ELR (cell line): ENCODE measurements around the gene PCED1B.
"Not testable (repeated sequence)": the region's sequence is repeated elsewhere in the genome, so short reads cannot be mapped to it uniquely, and the experiment has no call there.

ENCODE experiments used
- DNase-seq: peaks from one replicate; pipeline ENCODE4 v3.0.0-alpha.2; 2015; ENCODE audit warnings: low read depth

Gene PCED1B

DNA sequence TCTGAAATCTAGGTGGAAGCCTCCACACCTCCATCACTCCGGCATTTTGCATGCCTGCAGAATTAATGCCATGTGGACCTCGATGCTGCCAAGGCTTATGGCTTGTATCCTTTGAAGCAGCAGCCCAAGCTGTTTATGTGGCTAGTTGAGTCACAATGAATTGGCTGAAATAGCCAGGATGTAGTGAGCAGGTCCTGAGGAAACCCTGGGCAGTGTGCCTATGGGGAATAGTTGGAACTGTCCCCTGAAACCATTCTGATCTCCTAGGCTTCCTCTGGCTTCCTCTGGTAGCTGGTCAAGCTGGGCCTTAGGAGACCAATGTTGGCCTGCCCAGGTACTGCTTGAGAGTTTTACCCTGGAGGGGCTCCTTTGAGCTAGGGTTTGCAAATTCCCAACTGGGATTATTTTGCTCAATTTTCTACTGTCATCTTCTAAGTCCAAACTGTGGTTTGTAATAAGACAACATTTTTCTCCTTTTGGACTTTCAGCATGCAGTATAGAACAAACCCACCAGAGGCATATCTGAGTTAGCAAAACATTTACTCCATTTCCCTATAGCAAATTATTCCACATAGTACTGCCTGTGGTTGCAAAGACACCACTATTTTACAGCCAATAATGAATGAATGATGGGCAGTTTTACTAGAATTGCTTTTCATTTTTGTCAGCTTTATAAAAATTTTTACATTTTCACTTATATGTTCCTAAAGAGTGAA lies 85.5 kb downstream of the PCED1B start:
- peak; percentile 57 for DNase-seq

DNA sequence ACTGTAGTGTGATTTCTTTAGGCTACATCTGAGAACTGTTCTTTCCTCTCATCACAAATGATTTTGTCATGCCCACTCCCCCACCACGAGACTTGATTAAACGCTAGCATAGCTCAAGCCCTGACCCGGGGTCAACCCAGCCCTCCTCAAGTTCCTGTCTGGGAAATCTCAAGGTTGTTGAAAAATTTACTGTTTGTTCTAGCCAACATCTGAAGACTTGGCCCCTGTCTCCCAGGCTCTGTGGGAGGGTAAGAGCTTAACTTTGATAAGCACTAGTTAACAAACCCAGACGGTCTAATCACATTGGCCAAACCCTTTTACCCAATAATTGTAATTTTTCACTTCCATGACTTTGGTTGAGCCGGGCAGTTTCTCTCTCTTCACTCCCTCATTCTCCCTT lies 86.5 kb downstream of the PCED1B start:
- DNase-seq: no peak

DNA sequence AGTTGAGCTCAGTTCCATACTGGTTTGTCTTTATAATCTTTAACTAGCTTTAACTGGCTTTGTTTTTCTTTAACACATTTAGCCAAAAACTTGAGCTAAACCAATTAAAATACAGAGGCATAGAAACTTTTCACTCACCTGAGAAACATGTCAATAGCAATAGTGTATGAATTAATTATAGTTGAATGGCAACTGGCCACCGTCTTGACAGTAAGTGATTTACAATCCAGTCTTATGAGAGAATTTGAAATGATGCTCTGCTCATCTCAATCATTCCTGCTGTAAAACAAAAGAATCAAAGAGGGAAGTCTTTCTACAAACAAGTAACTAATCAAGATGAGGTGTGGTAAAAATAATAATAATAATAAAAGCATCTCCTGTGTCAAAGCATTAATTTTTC lies 86.9 kb downstream of the PCED1B start:
- DNase-seq: no peak

DNA sequence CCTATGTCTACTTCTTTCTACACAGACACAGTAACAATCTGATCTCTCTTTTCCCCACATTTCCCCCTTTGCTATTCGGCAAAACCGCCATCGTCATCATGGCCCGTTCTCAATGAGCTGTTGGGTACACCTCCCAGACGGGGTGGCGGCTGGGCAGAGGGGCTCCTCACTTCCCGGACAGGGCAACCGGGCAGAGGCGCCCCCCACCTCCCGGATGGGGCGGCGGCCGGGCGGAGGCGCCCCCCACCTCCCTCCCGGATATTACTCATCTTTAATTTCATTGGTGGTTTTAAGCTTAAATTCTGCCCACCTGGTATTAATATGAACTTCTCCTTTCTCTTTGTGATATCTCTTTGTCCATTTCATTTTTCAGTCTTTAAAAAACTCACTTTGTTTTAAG lies 90.9 kb downstream of the PCED1B start:
- DNase-seq: not testable (repeated sequence)

DNA sequence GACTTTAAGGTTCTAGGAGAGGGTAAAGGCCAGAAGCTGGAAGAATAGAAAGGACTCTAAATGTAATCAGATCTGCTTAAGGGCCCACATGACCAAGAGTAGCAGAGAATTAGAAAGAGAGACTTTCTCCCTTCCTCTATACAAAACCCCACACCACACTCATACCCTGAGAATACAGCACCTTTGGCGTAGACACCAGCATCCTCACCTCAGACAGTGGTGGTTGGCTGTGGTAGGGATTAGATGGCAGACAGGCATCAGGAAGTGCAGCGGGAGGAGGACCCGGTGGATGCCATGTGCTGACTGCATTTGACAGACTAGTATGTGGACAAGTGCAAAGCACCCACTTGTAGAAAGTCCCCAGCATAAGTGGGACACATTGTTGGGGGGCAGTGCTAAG lies 98.6 kb downstream of the PCED1B start:
- no peak for DNase-seq

DNA sequence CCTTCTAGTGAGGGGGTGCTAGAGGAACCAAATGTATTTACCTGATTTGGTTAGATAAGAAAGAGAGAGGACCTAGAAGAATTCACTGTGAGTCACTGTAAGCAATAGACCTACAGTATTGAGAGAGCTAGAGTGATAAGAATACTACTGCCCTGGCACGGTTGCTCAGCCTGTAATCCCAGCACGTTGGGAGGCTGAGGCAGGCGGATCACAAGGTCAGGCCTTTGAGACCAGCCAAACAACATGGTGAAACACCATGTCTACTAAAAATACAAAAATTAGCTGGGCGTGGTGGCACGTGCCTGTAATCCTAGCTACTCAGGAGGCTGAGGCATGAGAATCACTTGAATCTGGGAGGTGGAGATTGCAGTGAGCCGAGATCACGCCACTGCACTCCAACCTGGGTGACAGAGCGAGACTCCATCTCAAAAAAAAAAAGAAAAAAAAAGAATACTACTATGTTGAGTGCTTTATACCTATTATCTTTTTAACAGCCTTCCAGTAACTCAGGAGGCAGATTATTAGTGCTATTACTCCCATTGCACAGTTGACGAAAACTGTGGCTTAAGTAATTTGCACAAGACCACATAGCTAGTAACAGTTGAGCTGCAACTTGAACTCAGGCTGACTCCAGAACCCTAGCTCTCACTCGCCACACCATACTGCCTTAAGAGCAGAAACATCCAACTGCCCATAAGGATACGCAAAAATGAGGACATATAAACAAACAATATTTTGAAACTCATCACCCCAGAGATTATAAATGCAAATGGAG lies 102.9 kb downstream of the PCED1B start:
- not testable (repeated sequence) for DNase-seq

DNA sequence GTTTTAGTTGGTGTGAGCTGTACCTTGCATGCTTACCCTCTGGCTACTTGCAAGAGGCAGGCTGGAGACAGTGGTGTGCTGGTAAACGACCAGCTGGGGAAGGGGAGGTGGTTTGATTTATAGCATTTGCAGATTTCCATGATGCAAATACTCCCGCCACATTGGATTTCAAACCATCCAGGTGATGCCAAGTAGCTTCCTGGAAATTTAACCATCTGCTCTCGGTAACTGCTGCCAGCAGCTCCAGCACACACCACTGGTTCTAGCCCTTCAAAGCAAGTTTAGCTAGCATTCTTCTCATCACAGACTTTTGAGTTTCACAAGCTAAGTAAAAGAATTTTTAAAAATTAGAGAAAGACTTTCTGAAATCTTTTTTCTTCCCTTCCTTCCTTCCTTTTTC lies 104.8 kb downstream of the PCED1B start:
- no peak for DNase-seq

DNA sequence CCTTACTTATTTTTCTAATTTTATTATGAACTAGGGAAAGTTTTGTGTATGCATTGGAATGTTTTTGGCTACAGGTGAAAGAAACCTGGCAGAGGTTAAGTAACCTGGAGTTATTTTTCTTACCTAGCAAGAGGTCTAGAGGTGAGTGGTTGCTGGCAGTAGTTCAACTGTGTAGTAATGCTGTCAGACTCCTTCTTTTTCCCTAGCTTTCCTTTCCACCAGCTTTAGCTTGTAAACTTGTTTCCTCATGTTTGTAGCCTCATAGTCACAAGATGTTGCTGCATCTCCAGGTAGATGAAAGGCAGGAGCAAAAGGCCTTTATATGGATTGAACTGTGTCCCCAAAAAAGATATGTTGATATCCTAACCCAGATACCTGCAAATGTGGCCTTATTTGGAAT lies 105.4 kb downstream of the PCED1B start:
- DNase-seq: no peak

DNA sequence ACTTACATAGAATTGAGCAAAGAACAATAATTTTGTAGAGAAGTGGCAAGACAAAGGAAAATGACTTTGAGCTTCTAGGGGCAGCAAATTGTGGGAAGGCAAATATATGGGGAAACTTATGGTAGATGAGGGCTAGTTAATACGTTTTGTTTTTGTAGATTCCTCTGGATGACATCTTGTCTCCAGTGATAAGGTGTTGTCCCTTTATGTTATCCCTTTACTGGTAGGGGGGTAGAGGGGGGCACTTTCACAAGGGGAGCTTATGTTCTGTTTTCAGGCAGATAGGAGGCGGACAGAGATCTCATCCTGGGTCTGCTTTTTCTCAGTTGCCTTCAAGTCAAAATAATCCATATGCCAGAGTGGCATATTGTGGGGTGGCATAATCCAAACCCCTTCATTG lies 106.8 kb downstream of the PCED1B start:
- DNase-seq: no peak

DNA sequence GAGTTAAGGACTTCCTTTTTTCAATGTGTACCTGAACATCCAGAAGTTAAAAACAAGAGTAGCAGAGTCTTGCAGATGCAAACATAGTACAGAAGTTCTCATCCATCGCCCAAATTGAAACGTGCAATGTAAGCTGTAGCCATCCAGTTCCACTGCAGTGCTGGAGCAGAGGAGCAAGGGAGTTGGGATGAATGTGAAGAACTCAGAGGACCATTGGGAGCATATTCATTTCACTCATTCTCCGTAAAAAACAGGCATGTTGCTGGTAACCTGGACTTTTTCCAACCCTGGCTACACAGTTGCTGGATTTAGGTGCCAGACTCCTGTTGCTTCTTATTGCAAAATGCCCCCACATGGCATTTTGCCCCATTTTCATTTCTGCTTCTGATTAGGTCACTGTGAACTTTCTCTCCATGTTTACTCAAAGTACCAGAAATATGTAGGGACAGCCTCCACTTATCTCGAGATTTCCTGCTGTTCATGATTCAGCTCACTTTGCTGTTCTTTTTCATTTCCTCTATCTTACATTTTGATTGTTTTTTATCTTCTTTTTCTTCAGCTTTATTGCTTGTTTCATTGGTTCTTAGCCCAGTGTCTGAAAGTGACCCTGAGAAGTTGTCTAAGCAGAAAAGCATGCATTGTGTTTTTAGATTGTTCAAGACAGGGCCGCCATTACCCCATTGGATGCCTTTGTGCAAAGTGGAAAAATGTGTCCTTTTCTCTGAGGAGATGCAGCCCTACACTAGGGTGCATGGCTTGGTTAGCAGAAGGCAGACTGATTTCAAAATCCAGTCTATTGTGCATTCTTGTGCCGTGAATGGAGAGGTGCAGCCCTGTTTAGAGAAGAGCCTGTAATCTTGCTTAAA lies 109.4 kb downstream of the PCED1B start:
- DNase-seq: no peak

DNA sequence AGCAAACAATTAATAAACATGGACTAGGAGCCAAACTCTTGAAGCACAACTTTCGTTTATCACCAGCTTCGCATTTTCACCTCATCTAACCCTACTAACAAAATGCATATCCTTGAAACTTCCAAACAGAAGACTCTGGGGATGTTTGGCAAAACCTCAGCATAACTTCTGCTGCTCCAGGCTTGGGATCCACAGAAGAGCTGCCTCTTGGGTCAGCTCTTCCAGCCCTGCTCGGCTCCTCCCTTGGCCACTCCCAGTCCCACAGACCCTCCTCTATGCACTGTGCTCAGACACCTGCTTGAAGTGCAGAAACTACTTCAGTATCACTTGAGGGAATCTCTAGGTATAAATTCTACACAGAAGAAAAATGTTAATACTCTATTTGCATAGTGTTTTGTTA lies 110.3 kb downstream of the PCED1B start:
- DNase-seq: no peak

DNA sequence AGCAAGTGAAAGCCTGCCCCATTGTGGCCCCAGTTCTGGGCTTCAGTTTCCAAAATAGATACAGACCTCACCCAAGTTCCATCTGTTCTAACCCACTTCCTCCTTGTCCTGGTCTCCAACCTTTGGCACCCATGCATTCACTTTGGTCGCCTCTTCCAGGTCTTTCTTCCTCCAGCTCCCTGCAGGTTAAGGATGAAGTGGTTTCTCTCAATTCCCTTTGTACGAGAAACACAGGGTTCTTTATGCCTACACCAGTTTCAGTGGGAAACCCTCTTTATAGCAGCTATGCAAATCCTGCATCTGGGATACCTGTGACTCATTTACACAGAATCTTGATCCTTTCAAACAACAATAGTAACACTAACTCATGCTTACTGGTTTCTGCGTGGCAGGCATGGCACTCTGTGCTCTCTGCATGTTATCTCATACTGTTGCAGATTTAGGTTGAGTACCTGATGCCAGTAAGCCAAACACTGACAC lies 110.9 kb downstream of the PCED1B start:
- DNase-seq: peak; percentile 67

DNA sequence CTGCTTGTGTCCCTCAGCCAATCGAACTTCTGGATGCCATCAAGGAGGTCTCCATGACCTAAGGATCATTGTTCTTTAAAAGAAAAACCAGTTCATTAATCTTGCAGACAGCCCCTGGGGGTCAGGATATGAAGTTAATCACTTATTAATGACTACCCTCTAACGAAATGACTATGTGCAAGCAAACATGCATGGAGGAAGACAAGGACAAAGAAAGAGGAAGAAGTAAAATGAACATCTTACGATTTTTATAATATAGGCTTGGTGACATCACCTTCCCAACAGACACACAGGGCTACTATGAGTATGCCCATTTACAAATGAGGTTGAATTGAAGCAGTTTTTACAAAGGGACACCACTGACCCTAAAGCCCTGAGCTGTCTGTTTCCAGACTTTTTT lies 111.5 kb downstream of the PCED1B start:
- no peak for DNase-seq

DNA sequence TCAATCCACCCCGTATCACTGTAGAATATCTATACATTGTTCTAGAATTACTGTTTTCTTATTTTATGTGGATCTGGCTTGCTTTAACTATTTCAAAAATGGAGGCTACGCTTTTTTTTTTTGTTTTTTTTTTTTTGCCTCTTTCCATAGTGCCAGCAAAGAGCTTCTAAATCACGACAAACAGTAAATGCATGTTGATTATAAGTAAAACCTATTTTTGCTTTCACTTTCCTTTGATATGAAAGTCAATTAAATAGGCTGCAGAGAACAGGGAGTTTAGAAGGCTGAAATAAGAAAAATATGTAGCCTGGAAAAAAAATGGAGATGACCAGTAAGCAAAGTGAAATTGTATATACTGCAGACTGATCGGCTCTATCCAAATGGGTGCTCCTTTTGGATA lies 112.6 kb downstream of the PCED1B start:
- DNase-seq: no peak

DNA sequence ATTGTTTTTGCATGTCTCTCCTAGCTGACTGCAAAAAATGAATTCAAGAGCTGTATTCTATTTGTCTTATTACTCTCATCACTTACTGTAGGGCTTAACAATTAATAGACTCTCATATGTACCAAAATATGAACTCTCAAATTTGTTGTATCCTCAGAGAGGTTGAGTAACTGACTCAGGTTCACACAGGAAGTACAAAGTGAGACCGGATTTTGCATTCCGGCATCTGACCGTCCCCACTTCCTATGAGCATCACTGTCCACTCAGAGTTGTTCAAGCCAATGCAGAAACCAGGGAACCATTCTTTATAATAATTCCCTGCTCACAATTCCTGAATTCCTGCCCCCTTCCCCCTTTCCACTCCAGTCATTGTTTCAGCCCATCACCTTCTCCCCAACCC lies 113.6 kb downstream of the PCED1B start:
- DNase-seq: no peak

DNA sequence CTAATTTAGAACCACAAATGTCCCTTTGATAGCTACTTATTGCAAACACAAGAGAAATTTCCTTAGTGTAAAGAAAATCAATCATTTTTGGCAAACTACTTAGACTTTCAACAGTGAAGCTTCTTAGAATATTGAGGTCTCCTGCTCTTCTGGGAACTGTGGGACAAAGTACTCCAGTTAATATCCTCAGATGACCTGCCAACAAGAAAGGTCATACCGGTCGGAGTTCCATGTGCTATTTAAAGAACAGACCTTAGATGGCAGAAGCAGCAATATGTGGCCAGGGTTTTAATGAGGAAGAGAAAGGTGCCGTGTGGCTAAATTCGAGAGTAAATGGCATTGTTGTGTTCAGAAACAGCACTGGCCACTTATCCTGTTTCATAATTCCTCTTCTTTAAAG lies 115.1 kb downstream of the PCED1B start:
- no peak for DNase-seq

DNA sequence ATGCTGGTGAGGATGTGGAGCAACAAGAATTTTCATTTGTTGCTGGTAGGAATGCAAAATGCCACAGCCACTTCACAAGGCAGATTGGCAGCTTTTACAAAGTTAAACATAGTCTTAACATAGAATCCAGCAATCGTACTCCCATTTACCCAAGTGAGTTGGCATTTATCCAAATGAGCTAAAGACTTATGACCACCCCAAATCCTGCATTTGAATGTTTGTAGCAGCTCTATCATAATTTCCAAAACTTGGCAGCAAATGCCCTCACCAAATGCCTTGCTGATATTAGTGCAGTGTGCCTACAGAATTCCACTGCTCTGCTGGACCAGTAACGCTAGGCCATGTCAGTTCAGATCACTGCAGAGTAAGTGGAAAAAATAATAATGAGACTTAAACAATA lies 121.0 kb downstream of the PCED1B start:
- no peak for DNase-seq

DNA sequence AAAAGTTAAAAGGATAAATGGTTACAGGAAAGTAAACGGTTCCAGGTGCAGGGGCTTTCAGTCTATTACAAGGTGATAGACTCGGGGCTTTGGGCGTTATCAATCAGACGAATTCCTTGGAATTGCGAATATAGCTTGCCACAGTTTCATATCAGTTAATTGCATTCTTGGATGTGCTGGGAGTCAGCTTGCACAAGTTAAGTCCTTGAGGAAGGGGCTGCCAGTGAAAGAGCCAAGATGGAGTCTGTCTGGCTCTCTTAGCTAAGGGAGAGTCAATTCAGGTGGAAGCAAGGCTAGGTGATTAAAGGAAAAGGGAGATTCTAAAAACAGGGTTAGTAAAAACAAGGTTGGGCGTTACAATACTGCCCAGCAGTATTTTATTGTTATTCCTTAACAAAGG lies 121.8 kb downstream of the PCED1B start:
- DNase-seq: not testable (repeated sequence)

DNA sequence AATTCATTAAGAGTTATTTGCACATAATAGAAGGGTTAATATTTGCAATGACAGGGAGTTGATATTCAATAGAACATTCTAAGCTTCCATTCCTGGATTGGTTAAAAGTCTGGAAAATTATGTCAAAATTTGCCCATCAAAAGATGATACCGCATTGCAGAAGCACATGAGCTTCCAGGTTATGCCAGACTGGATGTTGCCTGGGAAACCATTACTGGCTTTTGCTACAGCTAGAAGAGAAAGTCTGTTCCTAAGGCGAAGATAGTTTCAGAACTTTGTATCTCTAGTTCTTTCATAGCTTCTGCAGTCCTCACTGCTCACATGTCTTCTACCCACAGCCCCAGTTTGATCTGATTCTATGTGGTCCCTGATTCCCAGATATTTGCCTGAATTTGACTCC lies 122.8 kb downstream of the PCED1B start:
- no peak for DNase-seq

DNA sequence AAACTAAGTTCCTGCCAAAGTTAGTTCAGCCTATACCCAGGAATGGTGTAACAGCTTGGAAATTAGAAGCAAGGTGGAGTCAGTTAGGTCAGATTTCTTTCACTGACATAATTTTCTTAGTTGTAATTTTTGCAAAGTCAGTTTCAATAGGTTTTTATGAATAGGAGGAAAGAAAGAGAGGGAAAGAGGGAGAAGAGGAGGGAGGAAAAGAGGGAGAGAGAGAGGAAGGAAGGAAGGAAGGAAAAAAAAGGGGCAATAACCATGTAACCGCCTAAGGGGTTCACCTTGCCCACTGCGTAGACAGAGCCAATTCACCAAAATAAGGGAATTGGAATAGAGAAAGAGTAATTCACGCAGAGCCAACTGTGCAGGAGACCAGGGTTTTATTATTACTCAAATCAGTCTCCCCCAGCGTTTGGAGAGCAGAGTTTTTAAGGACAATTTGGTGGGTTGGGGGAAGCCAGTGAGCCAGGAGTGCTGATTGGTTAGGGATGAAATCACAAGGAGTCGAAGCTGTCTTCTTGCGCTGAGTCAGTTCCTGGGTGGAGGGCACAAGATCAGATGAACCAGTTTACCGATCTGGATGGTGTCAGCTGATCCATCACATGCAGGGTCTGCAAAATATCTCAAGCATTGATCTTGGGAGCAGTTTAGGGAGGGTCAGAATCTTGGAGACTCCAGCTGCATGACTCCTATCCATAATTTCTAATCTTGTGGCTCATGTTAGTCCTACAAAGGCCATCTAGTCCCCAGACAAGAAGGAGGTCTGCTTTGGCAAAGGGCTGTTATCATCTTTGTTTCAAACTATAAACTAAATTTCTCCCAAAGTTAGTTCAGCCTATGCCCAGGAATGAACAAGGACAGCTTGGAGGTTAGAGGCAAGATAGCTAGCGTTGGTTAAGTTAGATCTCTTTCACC lies 126.4 kb downstream of the PCED1B start:
- DNase-seq: no peak
